BLaER1 treated with 17β-estradiol and CSF1 and Interleukin-3, amounts not matched to agents 10 nM and 100 nM (cell line): Measurements from ENCODE around the gene GIMAP4.
"Not testable (repeated sequence)": the region's sequence is repeated elsewhere in the genome, so short reads cannot be mapped to it uniquely, and the experiment has no call there.

Experiments used
- H3K27ac ChIP-seq, 11 experiments: shearing (Covaris generic); formaldehyde crosslinking; 2 replicates each; pipeline ENCODE4 v1.8.1; 2022
- H3K27me3 ChIP-seq, 11 experiments: shearing (Covaris generic); formaldehyde crosslinking; 2 replicates each; pipeline ENCODE4 v1.8.1; 2022
- H3K36me3 ChIP-seq, 11 experiments: shearing (Covaris generic); formaldehyde crosslinking; 2 replicates each; pipeline ENCODE4 v1.8.1; 2022
- H3K4me1 ChIP-seq, 10 experiments: shearing (Covaris generic); formaldehyde crosslinking; 2 replicates each; pipeline ENCODE4 v1.8.1; 2022
- H3K4me2 ChIP-seq, 11 experiments: shearing (Covaris generic); formaldehyde crosslinking; 2 replicates each; pipeline ENCODE4 v1.8.1; 2022
- H3K4me3 ChIP-seq, 10 experiments: shearing (Covaris generic); formaldehyde crosslinking; 2 replicates each; pipeline ENCODE4 v1.8.1; 2022
- H3K9ac ChIP-seq, 11 experiments: shearing (Covaris generic); formaldehyde crosslinking; 2 replicates each; pipeline ENCODE4 v1.8.1; 2022
- H3K9me3 ChIP-seq, 11 experiments: shearing (Covaris generic); formaldehyde crosslinking; replicated peaks in 1 of 11; 2 replicates each; pipeline ENCODE4 v1.8.1; 2022
- H4K20me1 ChIP-seq, 11 experiments: shearing (Covaris generic); formaldehyde crosslinking; 2 replicates each; pipeline ENCODE4 v1.8.1; 2022
- Cebpa-rat ChIP-seq, 11 experiments: shearing (Covaris generic); IDR thresholded peaks; 2 replicates each; pipeline ENCODE4 v1.8.1; 2022

GIMAP4 gene

DNA sequence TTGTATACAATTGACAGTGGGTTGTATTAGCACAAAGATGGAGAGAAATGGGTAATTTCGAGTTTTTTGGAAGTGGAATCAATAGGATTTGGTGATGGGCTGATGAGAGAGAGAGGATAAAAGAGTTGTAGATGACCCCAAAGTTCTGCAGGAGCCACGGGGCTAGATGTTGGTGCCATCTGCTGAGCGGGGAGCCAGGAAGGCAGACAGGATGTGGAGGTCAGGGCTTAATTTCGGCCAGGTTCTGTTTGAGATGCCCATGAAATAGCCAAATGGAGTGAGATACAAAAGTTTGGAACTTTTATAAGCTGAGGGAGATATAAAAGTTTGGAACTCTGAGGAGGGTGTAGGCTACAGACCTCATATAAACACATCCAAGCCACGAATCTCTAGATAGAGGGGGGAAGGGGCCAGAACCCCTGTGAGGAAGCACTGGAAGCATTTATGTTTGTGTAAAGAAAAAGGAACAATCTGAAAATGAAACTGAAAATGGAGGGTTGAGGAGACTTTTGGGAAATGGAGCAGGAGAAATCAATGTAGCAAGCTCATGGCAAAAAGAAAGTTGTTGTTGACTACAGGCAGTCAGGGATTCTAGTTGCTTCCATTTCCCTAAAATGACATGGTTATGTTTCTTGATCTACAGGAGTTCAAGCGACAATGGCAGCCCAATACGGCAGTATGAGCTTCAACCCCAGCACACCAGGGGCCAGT is 2.2 kb downstream of the GIMAP4 start:
- Histone ChIP-seq H3K9me3 (peaks cover 0 to 44% (median 0%) of the 10 kb centered on the region in 11 experiments; a peak in 7 of 22 replicates), H3K4me1 (peaks cover 10 to 55% (median 24%) of the 10 kb centered on the region in 10 experiments), H4K20me1 (no peaks in the 10 kb centered on the region), H3K4me2 (peak overlapping the region in 8 of 11 experiments; percentile 12 to 95 (median 50); a peak in 13 of 22 replicates), H3K27me3 (no peaks in the 10 kb centered on the region), H3K4me3 (peak overlapping the region in 2 of 10 experiments; percentile 57 to 67; a peak in 4 of 20 replicates), H3K9ac (peak overlapping the region in 3 of 11 experiments; percentile 9 to 90 (median 75); a peak in 3 of 22 replicates), H3K27ac (peak overlapping the region in 7 of 11 experiments; percentile 32 to 82 (median 67); a peak in 14 of 22 replicates), H3K36me3 (peaks cover 0 to 43% (median 0%) of the 10 kb centered on the region in 11 experiments; a peak in 6 of 22 replicates)
- no peak for TF ChIP-seq Cebpa-rat (IDR thresholded peaks at IDR 0.05)

DNA sequence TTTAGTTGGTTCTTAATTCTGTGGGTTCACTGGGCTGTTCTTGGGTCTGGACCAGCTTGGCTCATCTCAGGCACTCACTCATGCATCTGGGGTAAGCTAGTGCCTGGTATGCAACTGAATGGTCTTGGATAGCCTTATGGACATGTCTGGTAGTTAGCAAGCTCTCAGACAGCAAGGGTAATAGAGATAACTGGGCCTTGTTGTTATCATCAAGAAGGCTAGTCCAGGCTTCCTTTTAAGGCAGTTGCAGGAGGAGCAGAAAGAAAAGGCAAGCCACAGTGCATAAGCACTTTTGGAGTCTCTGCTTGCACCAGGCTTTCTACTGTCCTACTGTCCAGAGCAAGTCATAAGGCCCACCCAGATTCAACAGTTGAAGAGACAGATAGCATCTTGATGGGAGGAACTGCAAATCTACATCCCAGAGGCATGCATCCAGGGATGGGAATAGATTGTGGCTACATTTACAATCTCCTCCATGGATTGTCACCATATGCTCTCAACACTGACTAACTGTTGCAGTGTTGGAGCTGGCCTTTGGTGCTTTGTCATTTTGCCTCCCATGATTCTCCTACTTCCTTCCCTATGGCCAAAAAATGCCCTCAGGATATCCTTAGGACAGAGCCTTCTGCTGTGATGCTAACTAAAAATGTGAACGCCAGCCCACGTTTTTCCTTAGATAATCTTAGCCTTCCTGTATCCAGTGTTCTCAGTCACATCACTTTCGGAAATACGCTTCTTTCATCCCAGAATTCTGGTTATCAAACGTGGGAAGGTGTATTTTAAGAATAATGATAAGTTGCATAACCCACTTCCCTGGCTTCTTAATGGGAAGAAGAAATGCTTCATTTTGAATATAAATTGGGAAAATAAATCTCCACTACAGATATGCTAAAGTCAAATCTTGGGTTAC is 3.6 kb downstream of the GIMAP4 start:
- H3K9me3 ChIP-seq: peaks cover 0 to 52% (median 0%) of the 10 kb centered on the region in 11 experiments; a peak in 8 of 22 replicates
- peak overlapping the region in 2 of 11 experiments; percentile 71 to 82; a peak in 3 of 22 replicates for H3K27ac ChIP-seq
- no peak for TF ChIP-seq Cebpa-rat (IDR thresholded peaks at IDR 0.05)
- peaks cover 0 to 43% (median 0%) of the 10 kb centered on the region in 11 experiments; a peak in 6 of 22 replicates for H3K36me3 ChIP-seq
- H3K4me1 ChIP-seq: peaks cover 10 to 55% (median 24%) of the 10 kb centered on the region in 10 experiments
- H3K4me3 ChIP-seq: peak overlapping the region in 1 of 10 experiments; percentile 33; a peak in 1 of 20 replicates
- H3K27me3 ChIP-seq: no peaks in the 10 kb centered on the region
- H3K4me2 ChIP-seq: peak overlapping the region in 3 of 11 experiments; percentile 52 to 95 (median 86); a peak in 5 of 22 replicates
- no peaks in the 10 kb centered on the region for H4K20me1 ChIP-seq
- no peak overlapping the region; a peak in 1 of 22 replicates for H3K9ac ChIP-seq

DNA sequence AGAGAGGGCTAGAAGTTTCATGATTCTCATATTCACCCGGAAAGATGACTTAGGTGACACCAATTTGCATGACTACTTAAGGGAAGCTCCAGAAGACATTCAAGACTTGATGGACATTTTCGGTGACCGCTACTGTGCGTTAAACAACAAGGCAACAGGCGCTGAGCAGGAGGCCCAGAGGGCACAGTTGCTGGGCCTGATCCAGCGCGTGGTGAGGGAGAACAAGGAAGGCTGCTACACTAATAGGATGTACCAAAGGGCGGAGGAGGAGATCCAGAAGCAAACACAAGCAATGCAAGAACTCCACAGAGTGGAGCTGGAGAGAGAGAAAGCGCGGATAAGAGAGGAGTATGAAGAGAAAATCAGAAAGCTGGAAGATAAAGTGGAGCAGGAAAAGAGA is 5.3 kb downstream of the GIMAP4 start:
- Histone ChIP-seq H3K4me1 (peaks cover 4 to 42% (median 15%) of the 10 kb centered on the region in 10 experiments), H4K20me1 (no peaks in the 10 kb centered on the region), H3K27me3 (no peaks in the 10 kb centered on the region), H3K9ac (no peak overlapping the region), H3K4me2 (no peak overlapping the region), H3K9me3 (peaks cover 0 to 52% (median 0%) of the 10 kb centered on the region in 11 experiments; a peak in 8 of 22 replicates), H3K36me3 (peaks cover 0 to 43% (median 0%) of the 10 kb centered on the region in 11 experiments; a peak in 6 of 22 replicates), H3K4me3 (no peak overlapping the region), H3K27ac (no peak overlapping the region)
- no peak for TF ChIP-seq Cebpa-rat (IDR thresholded peaks at IDR 0.05)

- H4K20me1 ChIP-seq, H3K27me3 ChIP-seq, H3K36me3 ChIP-seq, H3K27ac ChIP-seq, H3K4me3 ChIP-seq, H3K9ac ChIP-seq: not testable (repeated sequence)
- peaks cover 0 to 21% (median 0%) of the 10 kb centered on the region in 10 experiments; a peak in 5 of 20 replicates for H3K4me1 ChIP-seq
- H3K9me3 ChIP-seq: peaks cover 8 to 31% (median 23%) of the 10 kb centered on the region in 11 experiments
- H3K4me2 ChIP-seq: peak overlapping the region in 3 of 11 experiments; percentile 2 to 40 (median 24); a peak in 3 of 22 replicates
These were observed 12.9 kb downstream of the GIMAP4 start for GRCh38 chr7:150579979-150580637.

DNA sequence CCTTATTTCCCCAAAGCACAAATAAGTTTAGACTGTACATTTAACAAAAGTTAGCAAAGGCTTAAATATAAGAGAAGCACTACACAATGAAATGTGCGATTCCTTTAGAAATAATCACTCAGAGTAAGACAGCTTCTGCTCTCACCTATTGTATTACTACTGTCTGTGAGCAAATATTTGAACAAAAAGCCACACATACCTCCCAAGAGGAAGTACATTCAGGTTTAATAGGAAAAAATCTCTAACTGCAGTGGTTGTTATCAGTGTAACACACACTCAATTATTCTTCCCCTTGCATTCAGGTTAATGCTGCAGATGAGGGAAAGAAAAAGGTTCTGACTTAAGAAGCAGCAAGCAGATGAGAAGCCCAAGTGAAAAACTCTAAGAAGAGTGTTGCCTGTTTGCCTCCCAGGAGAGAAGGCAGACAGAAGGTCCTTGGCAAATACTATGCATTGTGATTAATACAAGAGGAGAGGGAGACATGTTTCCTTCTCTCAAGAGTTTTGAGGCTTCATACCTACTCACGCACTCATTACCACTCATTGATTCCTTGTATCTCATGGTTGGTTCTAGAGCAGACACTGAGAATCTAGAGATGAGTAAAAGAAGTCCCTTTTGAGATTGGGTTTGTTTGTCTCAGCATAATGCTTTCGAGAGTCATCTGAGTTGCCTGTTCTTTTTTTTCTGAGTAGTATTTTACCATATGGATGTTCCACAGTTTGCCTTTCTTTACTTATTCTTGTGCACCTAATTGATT is 13.6 kb downstream of the GIMAP4 start:
- H3K9me3 ChIP-seq: peaks cover 8 to 31% (median 20%) of the 10 kb centered on the region in 11 experiments
- no peaks in the 10 kb centered on the region for H4K20me1 ChIP-seq
- no peaks in the 10 kb centered on the region for H3K36me3 ChIP-seq
- no peaks in the 10 kb centered on the region for H3K27me3 ChIP-seq
- H3K4me2 ChIP-seq: peak overlapping the region in 2 of 11 experiments; percentile 24 to 40; a peak in 3 of 22 replicates
- no peak overlapping the region for H3K4me3 ChIP-seq
- H3K9ac ChIP-seq: no peak overlapping the region
- H3K27ac ChIP-seq: no peak overlapping the region
- peaks cover 0 to 28% (median 0%) of the 10 kb centered on the region in 10 experiments; a peak in 6 of 20 replicates for H3K4me1 ChIP-seq
- no peak for TF ChIP-seq Cebpa-rat (IDR thresholded peaks at IDR 0.05)

DNA sequence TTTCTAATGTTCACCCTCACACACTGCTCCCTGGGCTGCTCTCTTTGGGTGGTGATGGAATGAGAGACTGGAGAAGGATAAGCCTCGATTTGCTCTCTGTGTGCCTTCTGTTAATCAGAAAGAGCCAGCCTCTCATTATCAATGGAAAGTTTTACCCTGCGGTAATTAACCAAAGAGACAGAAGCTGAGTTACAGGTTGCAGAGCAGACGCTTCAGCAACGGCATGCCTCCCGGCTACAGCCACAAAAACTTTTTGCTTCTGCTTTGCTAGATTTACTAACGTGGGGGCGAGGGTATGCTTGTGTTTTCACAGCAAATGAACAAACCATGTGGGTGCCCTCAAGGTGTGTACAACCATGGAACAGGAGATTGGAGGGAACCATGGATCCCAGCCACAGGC is 18.0 kb downstream of the GIMAP4 start:
- H4K20me1 ChIP-seq: no peaks in the 10 kb centered on the region
- no peak overlapping the region for H3K4me3 ChIP-seq
- H3K27ac ChIP-seq: peak overlapping the region in 1 of 11 experiments; percentile 24; a peak in 1 of 22 replicates
- H3K9me3 ChIP-seq: peaks cover 8 to 24% (median 16%) of the 10 kb centered on the region in 11 experiments
- H3K4me1 ChIP-seq: peaks cover 0 to 46% (median 15%) of the 10 kb centered on the region in 10 experiments; a peak in 13 of 20 replicates
- H3K4me2 ChIP-seq: peak overlapping the region in 2 of 11 experiments; percentile 83; a peak in 4 of 22 replicates
- H3K9ac ChIP-seq: no peak overlapping the region
- H3K27me3 ChIP-seq: no peaks in the 10 kb centered on the region
- no peaks in the 10 kb centered on the region for H3K36me3 ChIP-seq
- TF ChIP-seq Cebpa-rat (IDR thresholded peaks at IDR 0.05): no peak

GRCh38 chr7:150586068-150586784 is 19.0 kb downstream of the GIMAP4 start:
- Histone ChIP-seq H4K20me1 (no peaks in the 10 kb centered on the region), H3K27me3 (no peaks in the 10 kb centered on the region), H3K27ac (peak overlapping the region in 7 of 11 experiments; percentile 35 to 76 (median 61); a peak in 11 of 22 replicates), H3K9me3 (peaks cover 1 to 17% (median 9%) of the 10 kb centered on the region in 11 experiments; a peak in 19 of 22 replicates), H3K4me1 (peaks cover 0 to 49% (median 15%) of the 10 kb centered on the region in 10 experiments; a peak in 13 of 20 replicates), H3K36me3 (no peaks in the 10 kb centered on the region), H3K4me3 (peak overlapping the region in 1 of 10 experiments; percentile 36; a peak in 2 of 20 replicates), H3K4me2 (peak overlapping the region in 10 of 11 experiments; percentile 2 to 83 (median 62); a peak in 17 of 22 replicates), H3K9ac (peak overlapping the region in 4 of 11 experiments; percentile 24 to 55 (median 48); a peak in 5 of 22 replicates)
- no peak for TF ChIP-seq Cebpa-rat (IDR thresholded peaks at IDR 0.05)
